HTR-8/SVneo (cell line): ENCODE results near the gene CHST13.

Source experiments
- DNase-seq: peaks from one replicate; pipeline ENCODE4 v3.0.0; 2011; ENCODE audit warnings: low spot score, mixed read lengths; ENCODE audit not compliant: insufficient read length
- FAIRE-seq: peaks from 2 replicates; lab custom pipeline; 2011; peaks lifted over from hg19 to GRCh38; lab: Jason Lieb, UNC

CHST13 gene

DNA sequence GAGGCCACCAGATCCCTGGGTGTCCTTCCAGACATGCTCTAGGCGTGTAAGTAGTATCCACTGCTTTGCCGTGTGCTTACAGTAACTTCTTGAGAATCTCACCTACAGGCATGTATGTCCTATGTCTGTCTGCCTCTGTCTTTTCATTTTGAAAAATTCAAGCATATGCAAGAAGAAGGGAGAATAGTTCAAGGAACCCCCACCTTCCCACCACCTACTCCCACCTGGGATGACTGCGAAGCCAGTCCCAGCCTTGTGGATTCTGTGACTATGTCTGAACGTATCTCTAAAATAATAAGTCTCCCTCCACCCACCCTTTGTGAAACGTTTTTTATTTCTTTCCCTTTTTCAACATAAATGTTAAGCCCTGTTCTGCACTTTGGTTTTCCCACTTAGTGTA lies 15.0 kb downstream of the CHST13 start:
- DNase-seq (no peak), FAIRE-seq (no peak)

DNA sequence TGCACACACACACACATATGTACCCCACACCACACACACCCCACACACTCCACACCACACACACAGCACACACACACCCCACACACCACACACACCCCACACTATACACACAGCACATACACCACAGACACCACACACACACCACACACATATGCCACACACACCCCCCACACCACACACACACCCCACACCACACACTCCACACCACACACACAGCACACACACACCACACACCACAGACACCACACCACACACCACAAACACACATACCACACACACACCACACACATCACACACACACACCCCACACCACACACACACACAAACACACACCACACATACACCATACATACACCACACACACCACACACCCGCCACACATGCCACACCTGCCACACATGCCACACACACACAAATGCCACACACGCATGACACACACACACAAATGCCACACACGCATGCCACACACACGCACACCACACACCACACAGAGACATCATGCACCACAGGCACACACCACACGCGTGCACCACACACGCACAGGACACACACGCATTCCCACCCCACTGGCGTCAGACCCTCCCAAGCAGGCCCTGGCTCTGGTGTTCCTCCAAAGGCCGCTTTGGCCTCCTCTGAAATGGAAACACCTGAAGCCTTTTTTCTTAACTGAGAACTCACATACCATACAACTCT lies 15.7 kb downstream of the CHST13 start:
- peak; percentile 100 for FAIRE-seq

GRCh38 chr3:126540342-126540849 lies 16.4 kb downstream of the CHST13 start:
- DNase-seq (peak; percentile 62), FAIRE-seq (peak; percentile 93)

More for the DNA sequence above, 15.7 kb downstream of the CHST13 start:
- no peak for DNase-seq

GRCh38 chr3:126540951-126541627 lies 17.1 kb downstream of the CHST13 start:
- FAIRE-seq, result no peak
- DNase-seq, result no peak

DNA sequence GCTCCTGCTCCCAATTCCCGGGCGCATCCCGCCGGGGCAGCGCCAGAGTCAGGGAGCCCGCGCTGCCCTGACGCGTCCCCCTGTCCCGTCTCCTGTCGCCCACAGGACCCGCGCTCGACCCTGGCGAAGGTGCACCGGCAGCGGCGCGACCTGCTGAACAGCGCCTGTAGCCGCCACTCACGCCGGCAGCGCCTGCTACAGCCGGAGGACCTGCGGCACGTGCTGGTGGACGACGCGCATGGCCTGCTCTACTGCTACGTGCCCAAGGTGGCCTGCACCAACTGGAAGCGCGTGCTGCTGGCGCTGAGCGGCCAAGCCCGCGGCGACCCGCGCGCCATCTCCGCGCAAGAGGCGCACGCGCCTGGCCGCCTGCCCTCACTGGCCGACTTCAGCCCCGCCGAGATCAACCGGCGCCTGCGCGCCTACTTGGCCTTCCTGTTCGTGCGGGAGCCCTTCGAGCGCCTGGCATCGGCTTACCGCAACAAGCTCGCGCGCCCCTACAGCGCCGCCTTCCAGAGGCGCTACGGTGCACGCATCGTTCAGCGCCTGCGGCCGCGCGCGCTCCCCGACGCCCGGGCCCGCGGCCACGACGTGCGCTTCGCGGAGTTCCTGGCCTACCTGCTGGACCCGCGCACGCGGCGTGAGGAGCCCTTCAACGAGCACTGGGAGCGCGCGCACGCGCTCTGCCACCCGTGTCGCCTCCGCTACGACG lies 17.8 kb downstream of the CHST13 start:
- DNase-seq, result no peak
- FAIRE-seq, result no peak

DNA sequence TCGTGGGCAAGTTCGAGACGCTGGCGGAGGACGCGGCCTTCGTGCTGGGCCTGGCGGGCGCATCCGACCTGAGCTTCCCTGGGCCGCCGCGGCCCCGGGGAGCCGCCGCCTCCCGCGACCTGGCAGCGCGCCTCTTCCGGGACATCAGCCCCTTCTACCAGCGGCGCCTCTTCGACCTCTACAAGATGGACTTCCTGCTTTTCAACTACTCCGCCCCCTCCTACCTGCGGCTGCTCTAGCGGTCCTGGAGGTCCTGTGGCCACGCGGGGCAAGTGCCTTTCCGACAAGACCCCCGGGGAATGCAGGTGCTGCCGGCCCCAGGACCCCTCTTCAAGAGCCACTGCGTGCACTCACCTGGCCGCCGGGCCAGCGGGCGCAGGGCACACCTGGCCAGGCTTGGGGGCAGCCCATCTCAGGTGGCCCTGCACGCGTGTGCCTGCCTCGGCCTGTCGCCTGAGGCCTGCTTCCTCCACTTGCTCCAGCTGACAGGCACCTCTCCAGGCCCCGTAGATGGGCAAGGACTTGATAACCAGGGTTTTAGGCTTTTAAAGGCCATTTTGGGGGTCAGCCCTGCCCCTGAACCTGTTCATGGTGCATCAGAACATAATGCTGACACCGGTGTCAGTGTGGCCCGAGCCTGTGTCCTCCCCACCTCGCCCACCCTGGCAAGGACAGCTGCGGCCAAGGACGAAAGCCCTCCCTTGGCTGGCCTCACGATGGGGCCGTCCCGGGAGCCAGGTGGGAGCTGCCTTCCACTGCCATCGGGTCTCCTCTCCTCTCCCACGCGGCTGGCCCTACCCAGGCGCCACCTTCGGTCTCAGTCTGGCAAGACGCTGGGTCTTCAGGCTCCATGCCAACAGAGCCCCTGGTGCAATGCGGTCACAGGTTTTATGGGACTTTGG lies 18.6 kb downstream of the CHST13 start:
- no peak for FAIRE-seq
- no peak for DNase-seq

DNA sequence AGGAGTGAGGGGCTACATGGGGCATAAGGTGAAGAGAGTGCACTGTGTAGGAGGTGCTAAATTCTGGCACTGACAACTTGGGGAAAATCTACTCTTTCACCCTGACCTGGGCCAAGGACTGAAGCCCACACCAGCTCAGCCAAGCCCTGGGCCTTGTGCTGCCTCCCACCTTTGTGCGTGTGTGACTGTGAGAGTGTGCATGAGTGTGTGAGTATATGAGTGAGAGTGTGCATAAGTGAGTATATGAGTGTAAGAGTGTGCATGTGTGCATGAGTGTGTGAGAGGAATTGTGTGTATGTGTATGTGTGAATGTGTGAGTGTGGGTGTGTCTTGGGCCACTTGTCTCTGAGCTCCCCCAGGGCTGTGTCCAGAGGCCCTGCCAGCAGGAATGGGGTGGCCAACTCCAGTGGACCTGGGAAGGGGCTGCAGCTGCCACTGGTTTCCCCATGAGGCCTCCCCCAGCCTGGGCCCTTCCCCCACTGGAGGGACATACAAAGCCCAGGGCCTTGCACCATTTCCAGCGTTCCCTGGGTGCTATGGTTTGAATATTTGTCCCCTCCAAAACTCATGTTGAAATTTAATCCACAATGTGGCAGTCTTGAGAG lies 19.6 kb downstream of the CHST13 start:
- FAIRE-seq, result peak; percentile 76
- DNase-seq, result no peak

GRCh38 chr3:126544596-126545281 lies 20.8 kb downstream of the CHST13 start:
- no peak for DNase-seq
- no peak for FAIRE-seq

- no peak for FAIRE-seq
- no peak for DNase-seq
These were observed 21.6 kb downstream of the CHST13 start for GRCh38 chr3:126545544-126545943.

DNA sequence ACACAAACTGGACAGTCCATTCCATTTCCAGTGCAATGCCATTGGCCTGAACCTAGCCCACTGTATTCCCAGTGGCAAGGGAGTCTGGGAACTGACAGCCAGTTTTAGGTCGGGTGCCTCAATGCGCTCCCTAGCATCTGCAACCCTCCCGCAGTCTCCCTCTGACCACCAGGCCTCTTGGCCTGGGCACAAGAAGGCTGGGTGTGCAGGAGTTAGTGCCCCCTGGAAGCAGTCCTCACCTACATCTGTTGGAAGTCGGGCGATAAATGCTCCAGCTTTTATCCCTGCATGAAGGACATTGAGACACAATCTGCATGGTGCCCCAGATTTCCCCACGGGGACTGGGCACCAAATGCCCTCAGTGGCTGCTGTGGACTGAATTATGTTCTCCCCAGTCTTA lies 22.1 kb downstream of the CHST13 start:
- FAIRE-seq (no peak), DNase-seq (no peak)

DNA sequence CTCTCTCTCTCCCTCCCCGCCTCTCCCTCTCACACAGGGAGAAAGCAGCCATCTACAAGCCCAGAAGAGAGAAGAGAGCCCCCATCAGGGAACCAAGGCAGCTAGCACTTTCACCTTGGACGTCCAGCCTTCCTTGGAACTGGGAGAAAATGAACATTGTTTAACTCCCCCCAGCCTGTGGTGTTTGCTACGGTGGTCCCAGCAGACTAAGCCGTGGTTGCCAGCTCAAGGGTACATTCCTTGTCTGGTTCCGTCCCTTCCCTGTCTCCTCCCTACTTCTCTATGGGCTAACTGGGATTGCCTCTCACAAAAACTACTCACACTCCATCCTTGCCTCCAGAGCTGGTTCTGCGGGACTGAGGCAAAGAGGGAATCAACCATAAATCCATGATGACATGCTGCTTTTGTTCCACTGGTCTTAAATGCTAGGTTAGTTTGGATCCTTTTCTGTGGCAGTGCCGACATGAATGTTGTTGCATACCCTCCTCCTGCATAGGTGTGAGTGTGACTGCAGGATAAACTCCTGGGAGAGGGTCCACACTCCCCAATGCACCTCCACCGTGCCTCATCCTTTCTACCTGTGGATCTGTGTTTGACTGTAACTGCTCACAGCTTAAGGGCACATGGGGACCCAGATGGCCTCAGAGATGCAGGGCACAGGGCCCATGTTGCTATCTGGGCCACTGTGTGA lies 22.7 kb downstream of the CHST13 start:
- FAIRE-seq, result no peak

DNA sequence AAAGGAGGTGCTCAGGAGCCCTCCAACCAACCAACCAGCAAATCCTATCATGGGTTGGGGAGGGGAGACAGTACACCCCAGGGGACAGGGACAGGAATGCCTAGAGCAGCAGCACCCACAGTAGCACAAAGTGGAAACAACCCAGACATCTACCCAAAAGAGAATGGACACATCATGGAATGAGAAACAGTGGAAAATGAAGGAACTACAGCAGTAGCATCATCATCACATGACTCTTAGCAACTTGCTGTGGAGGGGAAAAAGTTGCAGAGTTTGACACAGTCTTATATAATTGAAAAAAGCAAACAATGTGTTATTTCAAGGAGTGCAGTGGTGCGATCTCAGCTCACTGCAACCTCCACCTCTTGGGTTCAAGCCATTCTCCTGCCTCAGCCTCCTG lies 23.8 kb downstream of the CHST13 start:
- FAIRE-seq (no peak), DNase-seq (no peak)

More for the DNA sequence above, 22.7 kb downstream of the CHST13 start:
- no peak for DNase-seq

DNA sequence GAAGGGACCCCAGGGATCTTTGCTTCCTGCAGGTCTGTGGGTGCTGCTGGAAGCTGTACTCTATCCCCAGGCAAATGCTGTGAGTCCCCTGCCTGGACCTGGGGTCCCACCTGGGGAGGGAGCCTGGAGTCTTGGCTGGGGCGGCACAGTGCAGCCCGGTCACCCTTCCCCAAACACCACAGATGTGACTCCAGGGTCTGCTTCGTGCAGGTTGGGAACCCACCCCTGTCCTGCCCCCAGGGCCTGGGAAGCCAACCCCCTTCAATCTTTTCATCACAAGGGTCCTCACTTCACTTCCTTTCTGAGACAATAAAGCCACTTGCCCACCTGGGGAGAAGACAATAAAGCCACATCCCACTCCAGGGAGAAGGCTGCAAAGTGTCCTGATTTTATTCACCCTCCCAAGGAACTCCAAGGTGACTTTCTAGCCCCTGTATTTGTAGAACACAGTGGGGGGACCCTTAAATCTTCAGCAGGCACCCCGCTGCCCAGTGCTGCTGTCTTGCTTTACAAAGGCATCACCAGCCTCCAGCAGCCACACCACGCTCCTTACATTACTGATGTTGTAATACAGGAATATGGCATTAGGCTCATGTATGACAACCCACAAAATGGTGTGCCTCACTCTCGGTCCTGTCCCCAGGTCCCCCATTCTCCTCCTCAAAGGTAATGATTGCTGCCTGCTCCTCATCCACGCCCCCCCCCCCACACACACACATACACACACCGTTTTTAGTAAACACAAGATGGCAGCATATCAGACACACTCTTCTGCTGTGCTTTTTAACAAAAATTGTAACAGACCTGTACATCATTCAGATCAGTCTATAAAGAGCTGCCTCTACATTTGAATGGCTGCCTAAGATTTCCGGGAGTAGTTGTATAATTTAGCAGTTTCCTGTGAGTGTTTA lies 24.9 kb downstream of the CHST13 start:
- DNase-seq, result no peak
- no peak for FAIRE-seq

DNA sequence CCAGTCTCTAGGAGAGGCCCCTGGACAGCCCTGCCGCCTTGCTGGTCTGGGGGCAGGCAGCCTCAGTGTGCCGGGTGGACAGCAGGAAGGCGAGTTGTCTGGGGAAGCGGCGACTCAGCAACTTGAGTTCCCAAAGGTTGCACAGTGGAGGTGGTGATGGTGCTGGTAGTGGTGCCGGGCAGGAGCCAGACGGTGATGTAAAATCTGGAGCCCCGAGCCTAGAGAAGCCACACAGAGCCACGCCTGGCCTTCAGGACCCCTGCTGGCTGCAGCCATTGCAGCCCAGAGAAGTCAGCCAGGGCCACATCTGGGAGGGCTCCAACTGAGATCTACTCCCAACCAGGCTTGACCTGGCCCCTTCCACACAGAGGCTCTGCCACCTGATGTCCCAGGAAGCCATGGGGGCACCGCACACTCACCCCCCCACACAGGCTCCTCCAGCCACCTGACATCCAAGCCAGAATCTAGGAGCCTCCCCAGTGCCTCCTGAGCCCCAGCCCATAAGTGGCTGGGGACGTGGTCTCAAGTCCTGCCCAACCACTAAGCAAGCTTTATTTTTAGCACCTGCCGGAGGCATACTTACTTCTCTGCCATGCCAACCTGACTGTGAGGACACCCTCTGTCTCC lies 26.0 kb downstream of the CHST13 start:
- FAIRE-seq (no peak), DNase-seq (no peak)

DNA sequence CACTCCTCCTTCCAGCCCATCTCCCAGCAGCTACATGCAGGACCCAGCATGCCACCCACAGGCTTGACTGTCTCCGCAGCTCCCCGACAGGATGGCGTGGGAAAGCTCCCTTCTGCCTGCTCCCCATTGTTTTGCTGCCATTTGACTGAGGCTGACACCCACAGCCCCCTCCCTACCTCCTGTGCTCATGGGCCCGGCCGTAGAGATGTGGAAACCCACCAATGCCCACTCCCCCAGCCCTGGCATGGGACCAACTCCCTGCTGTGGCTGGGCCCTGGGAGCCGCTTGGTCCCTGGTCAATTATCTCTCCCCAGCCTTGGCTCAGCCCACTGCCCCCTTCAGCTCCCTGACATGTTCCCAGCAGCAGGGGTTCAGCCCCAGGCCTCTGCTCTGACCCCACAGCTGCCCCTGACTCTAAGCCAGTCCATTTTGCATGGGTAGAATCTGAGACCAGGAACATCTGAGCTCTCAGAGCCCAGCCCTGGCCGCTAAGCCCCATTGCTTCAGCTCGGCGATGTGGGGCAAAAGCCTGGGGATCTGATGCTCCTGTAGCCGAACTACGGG lies 26.6 kb downstream of the CHST13 start:
- FAIRE-seq, result no peak
- DNase-seq, result no peak

- no peak for DNase-seq
- FAIRE-seq, result no peak
These were observed 27.3 kb downstream of the CHST13 start for GRCh38 chr3:126551121-126551838.
